ENCODE results near the gene NDUFA11.
"Not testable (repeated sequence)": the region's sequence is repeated elsewhere in the genome, so short reads cannot be mapped to it uniquely, and the experiment has no call there.

The NDUFA11 gene

DNA sequence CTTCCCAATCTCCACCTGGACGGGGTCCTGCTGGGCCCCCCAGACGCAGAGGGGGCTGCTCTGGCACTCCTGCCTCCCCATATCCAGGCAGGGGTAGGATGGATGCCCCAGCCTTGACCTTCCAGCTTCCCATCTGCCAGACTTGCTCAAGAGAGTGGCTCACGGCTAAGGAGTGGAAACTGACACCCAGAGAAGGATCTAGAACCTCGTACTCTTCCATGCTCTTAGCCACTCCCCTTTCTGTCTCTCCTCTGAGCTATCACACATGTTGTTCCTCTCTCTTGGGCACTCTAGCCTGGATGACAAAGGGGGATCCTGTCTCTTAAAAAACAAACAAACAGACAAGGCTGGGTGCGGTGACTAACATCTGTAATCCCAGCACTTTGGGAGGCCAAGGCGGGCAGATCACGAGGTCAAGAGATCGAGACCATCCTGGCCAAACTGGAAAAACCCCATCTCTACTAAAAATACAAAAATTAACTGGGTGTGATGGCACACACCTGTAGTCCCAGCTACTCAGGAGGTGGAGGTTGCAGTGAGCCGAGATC is 21.1 kb downstream of the NDUFA11 start:
- TF ChIP-seq, protein P1, sequence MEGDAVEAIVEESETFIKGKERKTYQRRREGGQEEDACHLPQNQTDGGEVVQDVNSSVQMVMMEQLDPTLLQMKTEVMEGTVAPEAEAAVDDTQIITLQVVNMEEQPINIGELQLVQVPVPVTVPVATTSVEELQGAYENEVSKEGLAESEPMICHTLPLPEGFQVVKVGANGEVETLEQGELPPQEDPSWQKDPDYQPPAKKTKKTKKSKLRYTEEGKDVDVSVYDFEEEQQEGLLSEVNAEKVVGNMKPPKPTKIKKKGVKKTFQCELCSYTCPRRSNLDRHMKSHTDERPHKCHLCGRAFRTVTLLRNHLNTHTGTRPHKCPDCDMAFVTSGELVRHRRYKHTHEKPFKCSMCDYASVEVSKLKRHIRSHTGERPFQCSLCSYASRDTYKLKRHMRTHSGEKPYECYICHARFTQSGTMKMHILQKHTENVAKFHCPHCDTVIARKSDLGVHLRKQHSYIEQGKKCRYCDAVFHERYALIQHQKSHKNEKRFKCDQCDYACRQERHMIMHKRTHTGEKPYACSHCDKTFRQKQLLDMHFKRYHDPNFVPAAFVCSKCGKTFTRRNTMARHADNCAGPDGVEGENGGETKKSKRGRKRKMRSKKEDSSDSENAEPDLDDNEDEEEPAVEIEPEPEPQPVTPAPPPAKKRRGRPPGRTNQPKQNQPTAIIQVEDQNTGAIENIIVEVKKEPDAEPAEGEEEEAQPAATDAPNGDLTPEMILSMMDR (IDR thresholded peaks at IDR 0.05; ENCODE audit: low read depth, low read length): no peak
- H3K4me3 ChIP-seq (ENCODE audit: low read depth, low read length): no peak overlapping the region

DNA sequence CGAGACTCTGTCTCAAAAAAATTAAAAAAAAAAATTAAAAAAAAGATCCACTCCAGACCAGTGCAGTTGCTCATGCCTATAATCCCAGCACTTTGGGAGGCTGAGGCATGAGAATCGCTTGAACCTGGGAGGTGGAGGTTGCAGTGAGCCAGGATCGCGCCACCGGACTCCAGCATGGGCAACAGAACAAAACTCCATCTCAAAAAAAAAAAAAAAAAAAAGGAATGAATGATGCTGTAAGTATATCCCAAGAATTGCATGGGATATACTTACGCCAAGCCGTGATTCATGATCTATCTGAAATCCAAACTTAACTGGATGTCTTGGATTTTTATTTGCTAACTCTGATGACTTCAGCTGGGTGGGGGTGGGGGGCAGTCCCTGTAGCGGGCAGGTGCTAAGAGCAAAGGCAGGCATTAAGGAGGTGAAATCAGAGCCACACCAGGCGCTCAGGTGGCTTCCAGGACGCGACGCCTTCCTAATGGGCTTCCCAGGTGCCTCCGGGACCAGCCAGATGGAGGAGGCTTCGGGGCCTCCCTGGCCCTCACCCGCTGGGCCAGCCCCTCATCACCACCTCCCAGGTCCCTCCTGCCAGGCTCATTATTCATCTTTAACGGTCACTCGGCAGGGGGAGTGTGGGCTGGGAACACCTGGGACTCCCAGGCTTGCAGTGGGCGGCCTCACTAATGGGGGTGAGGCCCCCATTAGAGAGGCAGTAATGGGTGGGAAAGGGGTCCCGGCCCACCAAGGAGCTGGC is 21.9 kb downstream of the NDUFA11 start:
- H3K4me3 ChIP-seq (ENCODE audit: low read depth, low read length): no peak overlapping the region
- TF ChIP-seq, protein P1 (IDR thresholded peaks at IDR 0.05; ENCODE audit: low read depth, low read length): no peak

DNA sequence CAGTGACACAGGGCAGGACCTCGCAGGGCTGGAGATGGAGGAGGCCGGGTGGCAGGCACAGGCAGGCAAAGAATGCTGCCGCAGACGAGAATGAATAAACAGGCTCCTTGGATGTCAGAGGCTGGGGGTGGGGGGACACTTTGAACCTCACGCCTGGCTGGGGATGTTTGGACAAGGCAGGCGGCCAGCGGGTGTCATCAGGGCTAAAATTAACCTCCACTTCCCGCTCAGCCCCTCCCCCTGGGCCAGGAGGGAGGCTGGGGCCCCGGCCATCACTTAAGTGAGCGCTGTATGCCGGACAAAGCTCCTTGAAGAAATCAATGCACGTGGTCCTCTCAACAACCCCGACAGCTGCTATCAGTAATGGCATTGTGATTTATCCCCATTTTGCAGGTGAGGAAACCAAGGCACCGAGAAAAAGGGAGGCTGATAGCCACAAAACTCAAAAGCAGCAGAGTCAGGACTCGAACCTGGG is 22.9 kb downstream of the NDUFA11 start:
- H3K4me3 ChIP-seq (ENCODE audit: low read depth, low read length): no peak overlapping the region
- TF ChIP-seq, protein P1 (IDR thresholded peaks at IDR 0.05; ENCODE audit: low read depth, low read length): no peak

DNA sequence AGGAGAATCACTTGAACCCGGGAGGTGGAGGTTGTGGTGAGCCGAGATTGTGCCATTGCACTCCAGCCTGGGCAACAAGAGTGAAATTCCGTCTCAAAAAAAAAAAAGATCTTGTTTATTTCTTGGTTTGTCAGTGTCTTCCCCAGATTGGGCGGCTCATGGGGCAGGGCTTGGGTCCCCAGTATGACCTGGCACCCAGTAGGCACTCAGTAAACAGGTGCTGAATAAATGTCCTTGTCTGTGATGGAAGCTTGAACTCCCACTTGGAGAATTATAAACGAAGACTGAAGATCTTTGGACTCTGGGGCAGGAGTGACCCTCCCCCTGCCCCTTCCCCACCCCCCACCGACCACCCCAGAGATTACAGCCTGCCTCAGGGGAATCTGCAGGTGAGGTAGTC is 23.4 kb downstream of the NDUFA11 start:
- no peak overlapping the region for H3K4me3 ChIP-seq (ENCODE audit: low read depth, low read length)
- TF ChIP-seq, protein P1 (IDR thresholded peaks at IDR 0.05; ENCODE audit: low read depth, low read length): no peak

DNA sequence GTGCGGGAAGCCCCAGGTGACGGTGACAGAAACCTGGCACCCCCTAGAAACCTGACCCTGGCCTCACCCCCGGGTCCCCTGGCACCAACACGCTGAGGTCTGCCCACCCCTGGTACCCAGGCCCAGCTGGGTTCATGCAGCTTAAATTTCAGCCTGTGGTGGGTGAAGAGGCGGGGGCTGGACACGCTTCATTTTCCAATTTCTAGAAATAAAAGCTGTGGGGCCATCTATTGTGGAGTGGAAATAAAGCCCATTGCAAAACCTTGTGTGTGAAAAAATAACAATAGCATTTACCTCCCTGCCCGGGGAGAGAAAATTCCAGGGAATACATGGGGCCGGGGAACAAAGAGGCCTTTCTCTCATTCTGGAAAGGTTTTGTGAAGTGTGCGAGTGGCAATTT is 25.7 kb downstream of the NDUFA11 start:
- no peak overlapping the region for H3K4me3 ChIP-seq (ENCODE audit: low read depth, low read length)
- TF ChIP-seq, protein P1 (IDR thresholded peaks at IDR 0.05; ENCODE audit: low read depth, low read length): no peak

DNA sequence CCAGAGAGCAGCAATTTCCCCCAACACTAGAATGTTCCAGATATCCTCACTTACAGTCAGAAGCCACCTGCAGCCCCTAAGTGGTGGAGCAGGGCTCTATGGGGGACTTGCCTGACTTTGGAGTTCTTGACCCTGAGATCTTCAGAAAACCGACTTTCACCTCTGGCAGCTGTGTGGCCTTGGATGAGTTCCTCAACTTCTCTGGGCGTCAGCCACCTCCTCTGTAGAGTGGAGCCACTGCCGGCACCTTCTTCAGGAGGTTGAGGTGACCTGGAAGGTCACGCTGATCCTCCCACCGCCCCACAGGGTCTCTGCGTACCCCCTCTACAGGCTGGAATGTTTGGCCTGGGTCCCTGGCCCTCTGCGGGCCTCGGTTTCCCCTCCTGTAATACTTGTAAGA is 26.2 kb downstream of the NDUFA11 start:
- TF ChIP-seq, protein P1 (IDR thresholded peaks at IDR 0.05; ENCODE audit: low read depth, low read length): no peak
- no peak overlapping the region for H3K4me3 ChIP-seq (ENCODE audit: low read depth, low read length)

DNA sequence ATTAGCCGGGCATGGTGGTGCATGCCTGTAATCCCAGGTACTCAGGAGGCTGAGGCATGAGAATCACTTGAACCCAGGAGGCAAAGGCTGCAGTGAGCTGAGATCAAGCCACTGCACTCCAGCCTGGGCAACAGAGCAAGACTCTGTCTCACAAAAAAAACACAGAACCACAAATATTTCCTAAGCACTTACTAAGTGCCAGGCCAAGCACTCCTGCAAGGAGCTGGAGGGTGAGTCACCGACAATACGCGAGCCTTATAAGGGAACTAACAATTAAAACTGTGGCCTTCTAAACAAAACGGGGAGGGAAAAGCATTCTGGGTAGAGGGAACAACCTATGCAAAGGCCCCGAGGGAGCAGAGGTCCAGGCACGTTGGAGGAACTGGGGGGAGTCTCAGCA is 29.1 kb downstream of the NDUFA11 start:
- not testable (repeated sequence) for H3K4me3 ChIP-seq (ENCODE audit: low read depth, low read length)
